H1 (cell line): ENCODE results near the gene RIPOR3. TPM values are rescaled to one million over a fixed set of nuclear protein-coding genes. Genes with fewer than 3 reads are reported as not detected.

Experiments used
- CTCF ChIA-PET: fragments of 300-600 bp; sonication (Branson Sonifier 250); formaldehyde crosslinking; loops from one replicate; lab custom pipeline; 2021; ENCODE audit not compliant: partially characterized antibody; lab: Charles Lee
- POLR2A ChIA-PET: fragments of 300-600 bp; sonication (Branson Sonifier 250); formaldehyde crosslinking; loops from one replicate; lab custom pipeline; 2021; ENCODE audit warnings: inconsistent platforms; ENCODE audit not compliant: partially characterized antibody; lab: Charles Lee
- DNase-seq, 2 experiments: peaks; one replicate each; pipeline versions ENCODE4 v3.0.0 to v3.0.0-alpha.2; 2010 to 2022; ENCODE audit warnings: low spot score in 2 of 2, low read depth in 1 of 2, mixed read lengths in 1 of 2
- FAIRE-seq: peaks from 2 replicates; lab custom pipeline; 2011; peaks lifted over from hg19 to GRCh38; lab: Jason Lieb, UNC
- H2AFZ ChIP-seq: 2 replicates; pipeline ENCODE4 v1.8.1; 2012; ENCODE audit warnings: low read length, inconsistent platforms
- H2AK5ac ChIP-seq: 2 replicates; pipeline ENCODE4 v1.6.1; 2013; ENCODE audit warnings: low read depth, low read length
- H2BK120ac ChIP-seq: replicated peaks from 2 replicates; pipeline ENCODE3; 2013; ENCODE audit warnings: low read depth, low read length, inconsistent platforms
- H2BK12ac ChIP-seq: 2 replicates; pipeline ENCODE4 v1.6.1; 2013; ENCODE audit warnings: low read depth, low read length
- H2BK15ac ChIP-seq: 2 replicates; pipeline ENCODE4 v1.6.1; 2013; ENCODE audit warnings: low read length
- H2BK20ac ChIP-seq: 2 replicates; pipeline ENCODE4 v1.6.1; 2013; ENCODE audit warnings: low read length
- H2BK5ac ChIP-seq: 2 replicates; pipeline ENCODE4 v1.6.1; 2013; ENCODE audit warnings: low read depth, low read length
- H3K14ac ChIP-seq: 2 replicates; pipeline ENCODE4 v1.6.1; 2013; ENCODE audit warnings: inconsistent platforms; ENCODE audit not compliant: insufficient read length
- H3K18ac ChIP-seq: 2 replicates; pipeline ENCODE4 v1.6.1; 2013; ENCODE audit warnings: low read length; ENCODE audit errors: extremely low read depth
- H3K23ac ChIP-seq: 2 replicates; pipeline ENCODE4 v1.6.1; 2013; ENCODE audit warnings: inconsistent platforms; ENCODE audit not compliant: insufficient read length
- H3K23me2 ChIP-seq: 2 replicates; pipeline ENCODE4 v1.6.1; 2013; ENCODE audit warnings: low read depth, low read length
- H3K27ac ChIP-seq: 2 replicates; pipeline ENCODE4 v1.6.1; 2011; ENCODE audit warnings: low read depth, low read length, inconsistent platforms
- H3K27me3 ChIP-seq, 4 experiments: replicated peaks in 1 of 4; 1 replicate in 1 of 4; 2 replicates in 3 of 4; pipeline versions ENCODE4 v1.6.1 to v1.8.1; 2011 to 2013; ENCODE audit warnings: low read length in 3 of 4, mild to moderate bottlenecking in 3 of 4, inconsistent platforms in 2 of 4, mixed read lengths in 2 of 4, moderate library complexity in 1 of 4; ENCODE audit not compliant: control insufficient read depth in 3 of 4, insufficient read depth in 3 of 4; ENCODE audit errors: extremely low read depth in 1 of 4
- H3K36me3 ChIP-seq, 4 experiments: 2 replicates each; pipeline versions ENCODE4 v1.6.1 to v1.8.1; 2011 to 2013; ENCODE audit warnings: mild to moderate bottlenecking in 4 of 4, low read length in 3 of 4, moderate library complexity in 2 of 4, control low read depth in 1 of 4, inconsistent platforms in 1 of 4; ENCODE audit not compliant: insufficient read depth in 4 of 4, control insufficient read depth in 2 of 4
- H3K4ac ChIP-seq: replicated peaks from 2 replicates; pipeline ENCODE3; 2013; ENCODE audit warnings: low read length, low read depth, mixed read lengths, inconsistent platforms; ENCODE audit not compliant: insufficient read length
- H3K4me1 ChIP-seq, 4 experiments: replicated peaks in 1 of 4; 1 replicate in 1 of 4; 2 replicates in 3 of 4; pipeline versions ENCODE4 v1.6.1 to v1.8.1; 2011 to 2013; ENCODE audit warnings: low read length in 3 of 4, inconsistent platforms in 2 of 4, mixed read lengths in 1 of 4; ENCODE audit not compliant: insufficient read depth in 4 of 4, control insufficient read depth in 3 of 4
- H3K4me2 ChIP-seq, 2 experiments: 2 replicates each; pipeline versions ENCODE4 v1.6.1 to v1.8.1; 2011 to 2013; ENCODE audit warnings: low read depth in 2 of 2, low read length in 2 of 2, control low read depth in 1 of 2, inconsistent platforms in 1 of 2, mild to moderate bottlenecking in 1 of 2; ENCODE audit not compliant: insufficient read depth in 1 of 2
- H3K4me3 ChIP-seq, 4 experiments: fragments of 200-600, 300-600 bp in 1 of 4; sonication (generic), shearing (Covaris generic), sonication (Bioruptor Twin) in 1 of 4; 2 replicates each; pipeline versions ENCODE4 v1.5.1 to v1.8.1; 2011 to 2016; ENCODE audit warnings: low read length in 4 of 4, low read depth in 3 of 4, control low read depth in 2 of 4, inconsistent platforms in 2 of 4, mild to moderate bottlenecking in 2 of 4, mixed read lengths in 1 of 4, moderate library complexity in 1 of 4; ENCODE audit not compliant: insufficient read depth in 2 of 4; ENCODE audit errors: extremely low read depth in 1 of 4
- H3K56ac ChIP-seq: replicated peaks from 2 replicates; pipeline ENCODE3; 2013; ENCODE audit warnings: low read depth, mild to moderate bottlenecking, mixed read lengths, low read length, inconsistent platforms; ENCODE audit not compliant: insufficient read length
- H3K79me1 ChIP-seq: 2 replicates; pipeline ENCODE4 v1.6.1; 2013; ENCODE audit warnings: low read depth, low read length, control low read depth
- H3K79me2 ChIP-seq, 2 experiments: 2 replicates each; pipeline versions ENCODE4 v1.6.1 to v1.8.1; 2012 to 2013; ENCODE audit warnings: low read length in 2 of 2, mild to moderate bottlenecking in 2 of 2, inconsistent platforms in 1 of 2; ENCODE audit not compliant: insufficient read depth in 2 of 2, control insufficient read depth in 1 of 2
- H3K9ac ChIP-seq, 4 experiments: replicated peaks in 1 of 4; 1 replicate in 1 of 4; 2 replicates in 3 of 4; pipeline versions ENCODE4 v1.6.1 to v1.8.1; 2011 to 2013; ENCODE audit warnings: low read depth in 3 of 4, low read length in 3 of 4, control low read depth in 2 of 4, mild to moderate bottlenecking in 2 of 4, moderate library complexity in 2 of 4, inconsistent platforms in 1 of 4; ENCODE audit errors: extremely low read depth in 1 of 4
- H3K9me3 ChIP-seq, 2 experiments: 2 replicates each; pipeline versions ENCODE4 v1.6.1 to v1.8.1; 2012 to 2013; ENCODE audit warnings: mild to moderate bottlenecking in 2 of 2, moderate library complexity in 2 of 2, control low read depth in 1 of 2, inconsistent platforms in 1 of 2, low read depth in 1 of 2, low read length in 1 of 2, mixed read lengths in 1 of 2; ENCODE audit not compliant: insufficient read depth in 2 of 2
- H4K20me1 ChIP-seq, 2 experiments: replicated peaks in 1 of 2; 2 replicates each; pipeline versions ENCODE3 to v1.8.1; 2011 to 2013; ENCODE audit warnings: inconsistent platforms in 2 of 2, low read length in 2 of 2, mild to moderate bottlenecking in 1 of 2; ENCODE audit not compliant: insufficient read depth in 2 of 2, control insufficient read depth in 1 of 2
- H4K5ac ChIP-seq: 2 replicates; pipeline ENCODE4 v1.6.1; 2013; ENCODE audit warnings: low read length, low read depth, mixed read lengths, inconsistent platforms; ENCODE audit not compliant: insufficient read length
- H4K8ac ChIP-seq: 2 replicates; pipeline ENCODE4 v1.8.0; 2013; ENCODE audit warnings: mild to moderate bottlenecking, moderate library complexity, low read length, inconsistent platforms; ENCODE audit not compliant: insufficient read depth; ENCODE audit errors: extremely low read depth
- H4K91ac ChIP-seq: replicated peaks from 2 replicates; pipeline ENCODE3; 2013; ENCODE audit warnings: low read length, mixed read lengths, inconsistent platforms; ENCODE audit not compliant: insufficient read length
- CREB1 ChIP-seq: IDR thresholded peaks from 2 replicates; pipeline ENCODE4 v1.6.1; 2012; ENCODE audit warnings: inconsistent platforms
- KDM1A ChIP-seq: fragments of 200-600, 300-600 bp; sonication (generic); IDR thresholded peaks from 2 replicates; pipeline ENCODE4 v1.7.1; 2016; ENCODE audit warnings: mild to moderate bottlenecking, low read length, borderline replicate concordance
- SAP30 ChIP-seq: fragments of 300-600 bp; sonication (generic); IDR thresholded peaks from 2 replicates; pipeline ENCODE4 v1.7.1; 2012; ENCODE audit warnings: low read length, moderate library complexity, mild to moderate bottlenecking, inconsistent platforms; ENCODE audit not compliant: insufficient read depth, insufficient replicate concordance
- TEAD4 ChIP-seq: IDR thresholded peaks from 2 replicates; pipeline ENCODE4 v1.6.1; 2012; ENCODE audit warnings: low read depth, low read length, inconsistent platforms, mixed read lengths
- WGBS, 2 experiments: shearing (Covaris generic) in 1 of 2; methylation state at CpG; one replicate each; pipeline versions ENCODE4 v1.1.6 to v1.1.7; 2013 to 2015; ENCODE audit warnings: low lambda C conversion rate in 2 of 2, mixed read lengths in 2 of 2, inconsistent platforms in 1 of 2, low coverage in 1 of 2, missing lambda C conversion rate in 1 of 2; ENCODE audit not compliant: insufficient replicate concordance in 2 of 2, insufficient coverage in 1 of 2, insufficient read length in 1 of 2; ENCODE audit errors: extremely low coverage in 1 of 2, missing lambda C conversion rate in 1 of 2; 5-methylcytosine and 5-hydroxymethylcytosine counted together
- polyA plus RNA-seq, 7 experiments: library from polyadenylated mRNA; depleted of rRNA in 3 of 7; stranded (reverse) in 5 of 7; unstranded in 2 of 7; fragments of >200 nt in 5 of 7; fragments of 200-250 nt in 2 of 7; gene quantifications; 1 replicate in 5 of 7; 2 replicates in 1 of 7; 4 replicates in 1 of 7; pipeline versions ENCODE4 v1.2.1 to v1.2.3, GENCODE V29; 2011 to 2013; ENCODE audit warnings: missing spikeins in 2 of 7, mixed read lengths in 2 of 7
- total RNA-seq: library from RNA; stranded (reverse); fragmentation: NEBNext Ultra II Directional; extraction: Animal tissue kit (Norgen Biotek cat#: 25700); gene quantifications from 2 replicates; pipeline ENCODE4 v1.2.1, GENCODE V29; 2021

Gene RIPOR3
- total and polyA plus RNA-seq, 2 of the 8 experiments (the other 6 are each of a cell fraction or from before 2014, with no cell fraction given) = 3.6 to 4.5 TPM

GRCh38 chr20:50550531-50550930, 140.8 kb downstream of the RIPOR3 start:
- Histone ChIP-seq H2BK5ac (no peak overlapping the region), H3K56ac (no peak overlapping the region), H3K4me2 (no peak overlapping the region), H3K23ac (no peak overlapping the region), H2AFZ (no peak overlapping the region), H4K20me1 (peaks cover 2 to 3% of the 10 kb centered on the region in 2 experiments), H3K9me3 (no peaks in the 10 kb centered on the region), H2BK20ac (no peak overlapping the region), H2BK120ac (no peak overlapping the region), H3K27ac (no peak overlapping the region), H3K18ac (no peak overlapping the region), H3K23me2 (peaks cover 2% of the 10 kb centered on the region; the same call in 1 of the 2 replicates), H2BK12ac (no peak overlapping the region), H3K4ac (no peak overlapping the region), H3K79me2 (peaks cover 4 to 15% of the 10 kb centered on the region in 2 experiments; a peak in 2 of 4 replicates), H2AK5ac (no peak overlapping the region), H3K36me3 (no peaks in the 10 kb centered on the region), H4K5ac (no peak overlapping the region), H3K27me3 (no peaks in the 10 kb centered on the region), H3K9ac (no peak overlapping the region), H4K91ac (no peak overlapping the region), H3K79me1 (peaks cover 7% of the 10 kb centered on the region), H3K4me3 (no peak overlapping the region), H2BK15ac (no peak overlapping the region), H3K14ac (no peak overlapping the region), H4K8ac (no peak overlapping the region), H3K4me1 (peaks cover 0 to 3% (median 0%) of the 10 kb centered on the region in 4 experiments; a peak in 1 of 7 replicates)
- TF ChIP-seq SAP30 (no peak), KDM1A (no peak), TEAD4 (no peak), CREB1 (no peak)
- no peak for DNase-seq
- ChIA-PET POLR2A (interaction anchor here (1.3 kb wide), 1 partner anchor 11 kb away, joined by 3 read pairs; no protein-coding TSS in a partner anchor), CTCF (interaction anchor here (0.8 to 1.5 kb wide), 2 partner anchors 12 to 48 kb away, joined by 3 read pairs; no protein-coding TSS in a partner anchor)
- no peak for FAIRE-seq
- 86% methylated on average over 2 of the region's 2 CpGs; no CpG with 5 or more reads in 1 of the 2 experiments for whole genome bisulfite sequencing, 2 experiments
